NCI-H748 (cell line): ENCODE measurements around the gene XPO6.

Experiments
- DNase-seq: peaks from one replicate; lab custom pipeline; 2025; ENCODE audit not compliant: unreplicated experiment; lab: John Stamatoyannopoulos, UW

Gene XPO6

DNA sequence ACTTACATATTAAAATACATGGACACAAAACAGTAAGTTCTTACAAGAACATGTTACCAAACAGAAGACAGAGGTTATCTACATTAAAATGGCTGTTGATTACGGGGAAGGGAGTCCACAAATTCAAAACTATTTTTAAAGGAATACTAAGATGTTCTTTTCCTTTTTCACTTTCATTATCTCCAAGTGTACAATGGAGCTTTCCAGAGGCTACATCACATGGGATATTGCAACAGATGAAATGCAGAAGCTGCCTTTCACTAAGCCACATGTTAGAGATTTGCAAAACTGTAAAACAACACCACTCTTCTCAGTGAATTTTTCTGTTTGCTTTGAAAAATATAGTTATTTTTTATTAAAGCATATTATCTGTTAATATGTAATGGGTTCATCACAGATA is 53.6 kb downstream of the XPO6 start:
- no peak for DNase-seq

DNA sequence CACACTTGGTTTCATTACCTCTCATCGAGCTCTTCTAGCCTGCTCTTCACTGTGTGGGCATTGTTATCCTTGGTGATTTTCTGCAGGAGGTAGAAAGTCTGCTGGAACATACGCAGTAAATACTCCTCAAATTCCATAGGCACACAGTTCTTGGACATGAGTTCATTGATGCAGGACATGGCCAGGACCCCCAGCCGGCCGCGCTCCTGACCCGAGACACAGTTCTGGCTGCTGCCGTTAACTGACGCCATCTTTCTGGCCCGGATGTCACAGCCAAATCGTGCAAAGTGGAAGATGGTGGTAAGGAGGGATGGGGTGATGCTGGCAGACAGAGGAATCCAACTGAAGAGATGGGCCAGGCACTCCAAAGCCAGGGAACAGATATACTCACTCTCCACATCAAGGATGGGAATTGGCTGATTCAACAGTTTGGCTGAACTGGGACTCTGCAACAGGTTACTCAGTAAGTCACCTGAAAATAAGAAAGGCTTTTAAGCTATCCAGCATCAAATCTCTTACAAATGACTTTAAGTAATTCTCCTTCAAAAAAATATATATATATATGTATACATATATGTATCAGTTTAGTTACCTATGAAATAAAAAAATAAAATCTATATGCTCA is 55.6 kb downstream of the XPO6 start:
- no peak for DNase-seq

DNA sequence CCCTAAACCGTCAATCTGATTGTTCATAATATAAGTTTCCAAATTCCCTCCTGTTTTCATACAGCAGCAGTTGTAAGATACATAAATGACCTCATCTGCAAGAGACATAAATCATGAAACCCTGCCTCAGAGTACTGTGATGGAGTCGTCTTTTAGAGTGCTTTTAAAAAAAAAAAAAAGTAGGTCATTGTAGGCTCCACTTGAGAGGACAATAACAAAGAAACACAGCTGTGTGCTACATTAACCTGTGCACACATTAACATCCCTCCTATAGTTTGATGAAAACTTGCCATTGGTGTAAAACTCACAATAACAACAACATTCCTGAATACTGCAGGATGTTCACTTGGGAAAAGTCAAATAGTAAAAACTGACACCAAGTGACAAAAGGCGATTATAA is 56.5 kb downstream of the XPO6 start:
- peak; percentile 0 for DNase-seq

DNA sequence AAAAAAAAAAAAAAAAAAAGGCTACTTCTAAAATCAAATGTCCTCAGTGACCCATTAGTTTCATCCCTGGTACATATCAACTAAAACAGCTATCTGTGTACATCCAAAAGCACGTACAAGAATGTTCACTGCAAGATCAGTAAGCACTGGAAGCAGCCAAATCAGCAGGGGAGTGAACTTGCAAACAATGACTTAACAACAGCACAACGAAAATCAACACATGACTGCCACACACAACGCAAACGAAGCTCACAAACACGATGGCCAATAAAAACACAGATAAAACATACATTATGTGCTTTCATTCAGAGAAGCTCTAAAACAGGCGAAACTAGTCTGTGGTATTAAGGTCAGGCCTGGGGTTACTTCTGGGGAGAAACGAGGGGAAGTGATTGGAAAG is 60.6 kb downstream of the XPO6 start:
- no peak for DNase-seq

DNA sequence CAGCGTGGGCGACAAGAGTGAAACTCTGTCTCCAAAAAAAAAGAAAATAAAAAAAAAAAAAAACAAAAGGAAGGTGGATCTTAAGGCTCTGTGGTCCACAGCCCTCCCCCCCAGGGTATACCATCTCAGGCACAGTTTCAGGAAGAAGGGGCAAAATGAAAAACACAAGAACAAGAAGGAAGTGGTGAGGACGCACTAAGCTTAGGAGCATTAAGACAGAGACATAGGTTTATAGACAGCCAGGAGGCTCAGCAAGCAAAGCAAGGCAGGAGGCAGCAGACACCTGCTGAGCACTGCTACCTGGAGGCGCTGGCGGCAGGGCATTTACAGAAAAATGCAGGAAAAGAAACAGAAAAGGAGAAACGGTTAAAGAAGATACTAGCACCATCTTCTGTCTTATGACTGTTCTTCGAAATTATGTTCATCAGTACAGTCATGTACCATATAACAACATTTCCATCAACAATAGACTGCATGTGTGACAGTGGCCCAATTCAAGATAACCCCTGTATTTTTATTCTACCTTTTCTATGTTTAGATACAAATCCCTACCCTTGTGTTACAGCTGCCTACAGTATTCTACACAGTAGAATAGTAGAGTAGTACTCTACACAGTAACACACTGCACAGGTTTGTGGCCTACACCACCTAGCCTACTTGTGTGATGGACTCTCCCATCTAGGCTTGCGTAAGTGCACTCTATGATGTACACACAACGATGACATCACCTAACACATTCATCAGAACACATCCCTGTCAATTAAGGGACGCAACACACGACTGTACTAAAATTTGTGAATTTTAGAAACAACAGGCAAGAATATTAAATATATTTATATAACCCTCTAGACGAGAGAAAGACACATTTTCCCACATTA is 62.5 kb downstream of the XPO6 start:
- DNase-seq: no peak

DNA sequence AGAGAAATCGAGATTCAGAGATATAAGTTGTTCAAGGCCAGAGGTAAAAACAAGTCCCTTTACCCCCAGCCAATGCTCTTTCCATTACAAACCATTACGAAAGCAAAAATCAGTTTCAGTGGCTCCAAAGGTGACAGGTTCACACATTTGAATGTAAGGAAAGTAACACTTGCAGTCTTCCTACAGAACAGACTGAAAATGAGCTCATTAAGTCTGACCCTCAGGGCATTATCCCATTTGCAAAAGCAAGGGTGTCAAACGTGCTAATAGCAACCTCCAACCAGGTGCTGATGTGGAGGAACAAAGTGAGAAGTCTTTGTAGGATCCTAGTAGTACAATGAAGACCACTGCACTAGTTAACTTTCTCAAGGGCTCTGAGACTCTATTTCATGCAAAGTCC is 65.2 kb downstream of the XPO6 start:
- DNase-seq: no peak

DNA sequence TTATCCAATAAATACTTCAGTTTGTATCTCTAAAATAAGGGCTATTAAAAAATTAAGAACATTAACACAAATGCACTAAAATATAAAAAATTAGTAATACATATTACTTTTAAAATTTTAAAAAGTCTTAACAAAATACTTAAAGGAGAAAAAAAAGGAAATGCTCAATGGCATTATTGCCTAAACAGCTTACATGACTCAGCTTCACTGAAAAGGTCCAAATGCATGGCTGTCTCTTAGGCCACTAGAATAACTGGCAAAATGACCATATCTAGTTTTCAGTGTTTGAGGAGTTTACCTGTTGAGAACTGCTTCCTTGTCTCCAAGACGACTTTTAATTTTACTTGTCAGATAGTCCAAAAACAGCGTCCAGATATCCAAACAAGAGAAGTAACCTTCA is 66.0 kb downstream of the XPO6 start:
- no peak for DNase-seq

DNA sequence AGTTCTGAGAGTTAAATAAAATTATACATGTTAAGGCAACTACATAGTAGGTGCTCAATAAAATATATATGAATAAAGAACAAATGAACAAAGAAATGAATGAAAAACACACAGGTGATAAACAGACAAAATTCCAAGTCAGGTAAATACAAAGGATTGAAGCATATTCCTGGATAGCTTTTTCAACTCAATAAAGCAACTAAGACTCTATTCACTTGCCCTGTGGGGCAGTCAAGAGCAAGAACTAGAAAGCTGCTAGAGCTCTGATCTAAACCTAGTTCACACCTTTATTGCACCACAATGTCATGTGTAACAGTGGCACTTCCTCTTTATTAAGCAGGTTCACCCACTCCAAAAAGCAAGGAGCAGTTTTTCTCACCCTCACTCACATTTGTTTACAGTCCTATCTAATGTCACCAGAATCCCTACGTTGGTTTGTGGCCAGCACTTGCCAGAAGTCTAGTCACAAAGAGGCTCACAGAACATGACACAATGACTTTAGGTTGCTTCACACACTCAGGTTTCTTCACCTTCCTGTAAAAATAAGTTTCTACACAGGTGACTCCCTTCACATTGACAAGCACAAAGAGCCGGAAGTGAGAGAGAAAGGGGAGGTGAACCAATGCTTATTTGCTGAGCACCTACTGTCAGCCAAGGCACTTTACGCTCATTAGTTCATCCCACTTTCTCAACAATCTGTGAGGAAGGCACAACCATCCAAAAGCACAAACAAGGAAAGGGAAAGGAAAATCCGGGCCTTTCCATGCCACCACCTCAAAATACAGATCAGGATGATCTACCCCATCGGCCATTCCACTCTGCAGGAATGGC is 70.8 kb downstream of the XPO6 start:
- no peak for DNase-seq

DNA sequence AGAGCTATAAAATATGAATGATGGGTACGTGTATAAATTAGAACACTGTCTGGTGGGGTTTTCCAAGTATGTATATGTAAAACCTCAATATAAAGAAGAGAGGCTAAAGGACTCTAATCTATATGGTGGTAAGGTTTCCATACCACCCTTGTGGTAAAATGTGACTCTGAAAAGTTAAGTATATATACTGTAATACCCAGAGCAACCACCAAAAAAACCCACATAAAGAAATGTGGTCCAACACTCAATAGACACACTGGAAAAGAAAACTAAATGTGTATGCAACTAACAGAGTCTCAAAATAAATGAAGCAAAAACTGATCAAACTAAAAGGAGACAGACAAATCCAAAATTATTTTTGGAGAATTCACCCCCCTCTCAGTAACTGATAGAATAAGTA is 72.2 kb downstream of the XPO6 start:
- no peak for DNase-seq

DNA sequence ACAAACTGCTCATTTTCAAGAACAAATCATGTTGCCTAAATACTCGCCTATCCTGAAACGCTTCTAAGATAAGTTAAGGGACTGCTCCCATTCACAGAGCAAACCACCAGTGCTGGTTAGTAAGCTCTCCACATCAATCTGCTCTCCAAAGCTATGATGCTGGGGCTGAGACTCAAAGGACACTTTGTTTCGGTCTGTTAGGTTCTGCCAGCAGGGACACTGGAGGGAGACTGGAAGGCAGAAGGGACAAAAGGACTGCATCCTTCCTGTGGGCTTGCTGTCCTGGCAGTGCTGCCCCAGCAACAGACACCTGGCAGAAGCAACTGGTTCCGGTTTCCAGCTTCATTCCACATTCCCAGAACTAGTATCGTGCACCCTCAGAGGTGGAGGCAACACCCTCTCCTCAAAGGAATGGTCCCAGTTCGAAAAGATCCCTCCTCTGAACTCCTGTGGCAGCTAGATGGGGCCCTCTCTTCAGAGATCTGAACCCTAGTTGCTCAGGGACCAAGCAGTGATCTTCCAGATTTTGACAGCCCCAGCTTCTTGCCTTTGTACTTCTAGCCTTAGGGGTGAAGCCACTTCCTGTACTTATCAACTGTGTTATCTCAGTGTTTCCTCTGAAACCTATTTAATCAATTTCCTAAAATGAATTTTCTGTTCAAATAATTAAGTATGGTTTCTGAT is 74.9 kb downstream of the XPO6 start:
- no peak for DNase-seq

DNA sequence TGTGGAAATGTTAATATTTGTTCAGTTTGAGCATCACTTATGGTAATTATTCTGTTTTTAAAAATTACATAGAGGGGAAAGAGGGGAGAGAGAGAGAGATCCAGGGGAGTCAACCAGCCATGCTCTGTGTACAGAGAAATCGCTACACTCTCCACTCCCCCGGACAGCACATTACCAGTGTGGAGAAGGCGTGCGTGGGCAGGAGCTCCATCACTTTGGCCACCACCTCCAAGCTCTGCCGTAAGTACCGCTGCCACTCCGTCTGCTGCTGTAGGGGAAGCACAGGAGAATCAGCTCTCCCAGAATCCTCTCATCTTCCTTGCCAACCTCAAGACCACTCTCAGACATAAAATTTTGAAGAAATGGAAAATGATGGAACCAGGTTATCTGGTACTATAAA is 78.1 kb downstream of the XPO6 start:
- no peak for DNase-seq

DNA sequence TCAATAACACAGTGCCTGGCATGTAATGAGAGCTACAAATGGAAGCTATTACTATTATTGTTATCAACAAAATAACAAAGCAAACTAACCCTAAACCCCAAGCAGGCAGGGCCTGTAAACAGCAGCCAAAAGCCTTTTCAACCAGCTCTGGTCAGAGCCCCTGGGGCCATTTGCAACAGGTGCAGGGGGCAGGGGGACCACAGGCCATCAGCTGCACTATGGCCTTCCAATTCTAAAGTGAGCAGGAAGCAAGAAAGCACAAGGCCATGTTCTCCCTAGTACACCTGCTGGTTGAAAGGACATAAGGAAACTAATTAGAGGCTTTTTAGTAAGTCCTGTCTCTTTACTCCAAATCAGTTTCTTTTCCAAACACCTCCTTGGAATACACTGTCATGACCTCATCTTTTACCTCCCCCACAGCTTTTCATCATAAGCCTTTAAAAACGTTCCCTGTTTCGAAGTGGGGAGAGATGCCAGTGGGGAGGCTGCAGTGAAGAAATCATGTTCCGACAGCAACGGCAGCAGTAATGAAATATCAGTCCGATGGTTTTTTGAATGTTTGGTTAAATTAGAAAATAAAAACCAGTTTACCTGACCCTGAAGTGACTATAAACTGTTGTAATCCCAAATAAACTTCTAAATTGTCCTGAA is 79.9 kb downstream of the XPO6 start:
- no peak for DNase-seq

DNA sequence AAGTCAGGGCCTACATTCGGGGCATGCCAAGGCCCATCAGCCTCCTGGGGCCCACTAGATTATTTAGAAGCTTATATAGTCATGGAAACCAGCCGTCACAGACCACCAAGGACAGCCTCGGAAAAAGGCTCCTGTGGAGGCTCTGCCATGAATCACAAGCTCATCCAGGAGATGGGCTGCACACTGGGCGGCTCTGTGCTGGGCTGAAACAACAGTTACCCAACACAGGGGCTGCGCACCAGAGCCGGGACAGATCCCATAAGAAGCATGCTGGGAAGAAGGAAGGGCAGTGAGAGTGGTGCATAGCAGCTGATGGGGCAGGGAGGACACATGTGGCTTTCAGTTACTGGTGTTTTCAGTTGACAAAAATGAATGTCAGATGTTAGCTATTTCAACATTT is 80.6 kb downstream of the XPO6 start:
- no peak for DNase-seq

DNA sequence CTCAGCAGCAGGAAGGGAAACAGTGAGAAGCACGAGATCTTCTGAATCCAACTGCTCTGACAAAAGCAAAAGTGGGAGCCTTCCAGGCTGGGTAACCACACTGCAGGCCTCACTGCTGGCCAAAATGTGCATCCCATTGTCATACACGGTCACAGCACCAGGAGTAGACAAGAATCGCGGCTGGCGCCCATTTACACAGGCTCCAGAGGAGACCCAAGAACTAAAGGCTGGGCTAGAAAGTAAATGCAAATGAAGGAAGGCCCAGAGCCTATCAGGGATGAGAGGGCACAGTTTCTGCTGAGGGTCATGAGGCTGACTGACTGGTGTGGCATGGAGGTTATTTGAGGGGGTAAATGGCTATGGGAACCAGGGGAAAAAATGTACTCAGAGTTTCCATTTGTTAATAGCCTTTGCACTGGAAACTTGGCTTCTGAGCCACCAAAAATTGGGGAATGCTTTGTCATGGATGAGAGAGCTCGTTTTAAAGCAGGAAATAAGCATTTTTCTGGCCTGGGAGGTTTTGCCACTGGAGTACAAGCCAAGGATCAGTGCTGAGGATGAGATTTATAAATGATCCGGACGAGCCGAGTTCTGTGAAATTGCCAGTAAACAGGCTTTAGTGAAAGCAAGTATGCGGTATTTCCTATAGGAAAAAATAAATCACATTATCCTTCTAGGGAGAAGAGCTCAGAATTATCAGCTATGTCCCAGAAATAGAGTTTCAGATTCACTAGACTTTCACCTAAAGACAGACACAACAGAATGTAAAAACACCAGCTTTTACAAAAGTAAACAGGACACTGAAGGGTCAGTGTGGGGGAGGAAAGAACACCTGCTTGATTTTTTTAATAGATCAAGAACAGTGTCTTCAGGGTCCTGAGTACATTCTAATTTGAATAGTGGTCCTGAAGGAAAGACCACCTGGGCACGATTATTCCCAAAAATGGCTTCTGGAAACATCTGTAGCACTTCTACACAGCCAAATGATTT is 81.4 kb downstream of the XPO6 start:
- DNase-seq: peak; percentile 1

DNA sequence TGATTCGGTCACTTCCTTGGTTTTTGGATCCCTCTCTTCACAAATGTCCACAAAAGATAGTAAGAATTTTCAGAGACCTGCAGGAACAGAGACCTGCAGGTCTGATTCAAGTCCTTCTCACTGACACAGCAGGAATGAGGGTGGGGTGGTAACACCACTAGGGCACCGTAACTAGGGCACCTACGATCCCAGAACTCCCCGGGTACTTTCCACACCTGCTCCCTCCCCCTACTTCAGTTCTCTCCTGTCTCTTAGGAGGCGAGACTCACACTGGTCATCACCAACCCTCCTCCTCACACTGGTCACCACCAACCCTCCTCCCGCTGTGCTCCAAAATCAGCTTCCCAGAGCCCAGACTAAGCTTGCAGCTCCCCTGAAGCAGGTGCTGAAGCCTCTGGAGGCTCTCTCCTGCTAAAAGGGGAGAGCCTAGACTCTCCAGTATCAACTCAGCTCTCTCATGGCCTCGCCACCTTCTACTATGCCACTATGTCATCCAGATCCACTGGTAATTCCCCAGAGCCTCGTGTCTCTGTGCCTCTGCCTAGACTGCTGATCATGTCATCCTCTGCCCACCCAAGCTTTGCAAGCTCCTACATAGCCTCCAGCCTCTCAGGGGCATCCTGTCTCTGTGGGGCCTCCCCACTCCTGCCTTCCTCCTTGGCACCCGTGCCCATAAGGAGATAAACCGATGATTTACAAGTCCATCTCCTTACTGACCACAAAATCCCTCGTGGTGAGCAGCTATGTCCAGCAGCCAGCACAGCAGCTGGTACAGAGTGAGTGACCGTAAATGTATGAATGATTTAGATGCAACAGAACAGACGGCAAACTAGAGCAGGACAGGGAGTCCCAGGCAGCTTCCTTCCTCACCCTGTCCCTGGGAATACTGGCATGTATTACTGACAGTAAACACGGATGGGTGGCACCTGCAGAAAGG is 84.8 kb downstream of the XPO6 start:
- DNase-seq: no peak

DNA sequence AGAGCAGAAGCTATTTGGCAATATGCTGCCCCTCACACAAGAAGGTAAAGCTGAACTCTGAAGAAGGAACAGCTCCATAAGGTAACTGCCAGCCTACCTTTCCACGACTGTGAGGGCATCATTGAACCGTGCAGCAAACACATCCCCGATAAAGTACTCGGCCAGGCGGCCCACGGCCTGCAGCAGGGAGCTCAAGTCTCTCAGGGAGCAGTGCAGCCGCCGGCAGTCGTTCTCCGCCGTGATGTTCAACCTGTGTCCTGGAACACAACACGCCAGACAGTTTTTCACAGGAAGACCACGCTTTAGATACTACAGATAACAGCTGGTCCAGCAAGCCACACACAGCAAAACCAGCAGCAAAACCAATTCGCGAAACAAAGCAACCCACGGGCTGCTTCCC is 86.2 kb downstream of the XPO6 start:
- DNase-seq: no peak

DNA sequence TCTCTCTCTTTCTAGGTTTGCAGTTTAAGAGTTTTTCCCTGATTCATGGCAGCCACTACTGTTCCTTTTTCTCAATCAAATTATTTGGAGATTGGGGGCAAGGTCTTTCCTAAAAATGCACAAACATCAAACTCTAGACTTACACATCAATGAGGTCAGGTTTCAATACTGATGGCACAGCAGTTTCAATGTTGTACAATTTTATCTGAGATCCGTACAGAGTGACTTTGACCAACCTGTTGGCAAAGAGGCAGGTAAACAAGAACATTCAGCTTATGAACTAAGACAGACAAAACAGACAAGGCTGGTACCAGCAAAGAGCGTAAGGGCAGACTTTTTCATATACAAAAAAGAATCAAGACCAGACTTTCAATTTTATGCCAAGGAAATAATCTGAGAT is 90.2 kb downstream of the XPO6 start:
- DNase-seq: no peak

DNA sequence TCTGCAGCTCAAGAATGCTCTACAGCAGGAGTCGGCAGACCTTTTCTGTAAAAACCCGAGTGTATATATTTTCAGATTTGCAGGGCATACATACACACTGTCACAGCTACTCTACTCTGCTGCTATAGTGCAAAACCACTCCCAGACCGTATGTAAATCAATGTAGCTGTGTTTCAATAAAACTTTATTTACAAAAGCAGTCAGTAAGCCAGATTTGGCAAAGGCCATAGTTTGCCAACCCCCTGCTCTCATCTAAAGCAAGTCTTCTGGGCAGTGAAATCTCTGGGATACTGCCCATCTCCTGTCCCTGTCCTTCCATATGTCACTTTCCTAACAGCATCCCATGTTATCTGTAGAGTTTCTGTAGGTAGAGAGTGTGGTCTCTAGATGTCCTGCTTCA is 91.0 kb downstream of the XPO6 start:
- DNase-seq: no peak

DNA sequence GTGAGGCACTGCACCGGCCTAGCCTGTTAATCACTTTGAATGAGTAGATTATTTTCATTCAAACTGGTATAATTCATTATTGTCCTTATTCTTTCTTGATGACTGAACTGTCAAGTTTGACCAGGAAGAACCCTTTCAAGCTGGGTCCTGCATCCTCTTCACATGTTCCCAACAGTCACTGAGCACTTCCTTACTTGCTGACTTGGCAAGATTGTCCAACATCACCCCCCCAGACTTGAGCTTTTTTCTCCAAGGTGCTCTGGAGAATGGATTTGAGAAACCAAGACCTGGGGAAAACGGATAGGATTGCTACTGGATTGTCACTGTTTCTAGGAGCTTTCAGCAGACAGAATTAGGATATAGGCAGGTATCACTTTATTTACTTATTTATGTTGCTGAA is 93.1 kb downstream of the XPO6 start:
- no peak for DNase-seq
